HFFc6 (cell line): ENCODE measurements around the gene SLC37A4. TPM values are rescaled to one million over a fixed set of nuclear protein-coding genes. Genes with fewer than 3 reads are reported as not detected.
A peak's percentile ranks its signal among the peaks of the same experiment; 100 is the strongest.
"Not testable (repeated sequence)": the region's sequence is repeated elsewhere in the genome, so short reads cannot be mapped to it uniquely, and the experiment has no call there.

Experiments
- DNase-seq: peaks from one replicate; pipeline ENCODE4 v3.0.0-alpha.2; 2018
- H3K27ac Mint-ChIP-seq: 2 replicates; pipeline ENCODE4 v1.8.0; 2020; ENCODE audit warnings: mild to moderate bottlenecking, mixed read lengths
- H3K27me3 Mint-ChIP-seq: 2 replicates; pipeline ENCODE4 v1.8.0; 2021; ENCODE audit warnings: mild to moderate bottlenecking, moderate library complexity, mixed read lengths; ENCODE audit not compliant: insufficient read depth
- H3K36me3 Mint-ChIP-seq: 2 replicates; pipeline ENCODE4 v1.8.0; 2021; ENCODE audit warnings: low read depth, mixed read lengths
- H3K4me1 Mint-ChIP-seq: 2 replicates; pipeline ENCODE4 v1.8.0; 2020; ENCODE audit warnings: low read depth, mixed read lengths
- H3K4me3 Mint-ChIP-seq: 2 replicates; pipeline ENCODE4 v1.8.0; 2020; ENCODE audit warnings: mild to moderate bottlenecking, moderate library complexity, mixed read lengths
- H3K9me3 Mint-ChIP-seq: 2 replicates; pipeline ENCODE4 v1.8.0; 2020; ENCODE audit warnings: mild to moderate bottlenecking, mixed read lengths
- total RNA-seq, 6 experiments: library from RNA; stranded (reverse); fragmentation: NEBNext Ultra II Directional; extraction: Animal tissue kit (Norgen Biotek cat#: 25700); gene quantifications; 2 replicates in 1 of 6; 3 replicates in 5 of 6; pipeline ENCODE4 v1.2.3, GENCODE V29; 2021
- TF ChIP-seq, protein P1 (sequence below): fragments of 200-600 bp; sonication (generic); IDR thresholded peaks from 2 replicates; pipeline ENCODE4 v1.5.0; 2021; ENCODE audit warnings: antibody characterized with exemption, mild to moderate bottlenecking

SLC37A4 gene
- total RNA-seq, 6 experiments from 2014 or later, result 7.1 to 12.0 (median 10.3) TPM

DNA sequence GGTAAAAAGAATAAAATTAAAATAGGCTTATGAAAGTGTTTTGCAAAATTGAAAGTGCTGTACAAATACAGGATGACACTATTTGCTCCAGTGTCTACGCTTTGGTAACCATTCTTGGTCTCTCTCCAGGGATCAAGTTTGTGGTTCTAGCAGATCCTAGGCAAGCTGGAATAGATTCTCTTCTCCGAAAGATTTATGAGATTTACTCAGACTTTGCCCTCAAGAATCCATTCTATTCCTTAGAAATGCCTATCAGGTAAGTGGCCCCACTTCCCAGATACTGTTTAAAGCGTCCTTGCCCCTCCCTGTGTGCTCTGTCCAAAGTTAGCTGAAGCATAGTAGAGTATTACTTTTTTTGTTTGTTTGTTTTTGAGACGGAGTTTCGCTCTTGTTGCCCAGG, 9.0 kb downstream of the SLC37A4 start:
- H3K9me3 Mint-ChIP-seq, result no peaks in the 10 kb centered on the region
- no peak overlapping the region for H3K27ac Mint-ChIP-seq
- TF ChIP-seq, protein P1, sequence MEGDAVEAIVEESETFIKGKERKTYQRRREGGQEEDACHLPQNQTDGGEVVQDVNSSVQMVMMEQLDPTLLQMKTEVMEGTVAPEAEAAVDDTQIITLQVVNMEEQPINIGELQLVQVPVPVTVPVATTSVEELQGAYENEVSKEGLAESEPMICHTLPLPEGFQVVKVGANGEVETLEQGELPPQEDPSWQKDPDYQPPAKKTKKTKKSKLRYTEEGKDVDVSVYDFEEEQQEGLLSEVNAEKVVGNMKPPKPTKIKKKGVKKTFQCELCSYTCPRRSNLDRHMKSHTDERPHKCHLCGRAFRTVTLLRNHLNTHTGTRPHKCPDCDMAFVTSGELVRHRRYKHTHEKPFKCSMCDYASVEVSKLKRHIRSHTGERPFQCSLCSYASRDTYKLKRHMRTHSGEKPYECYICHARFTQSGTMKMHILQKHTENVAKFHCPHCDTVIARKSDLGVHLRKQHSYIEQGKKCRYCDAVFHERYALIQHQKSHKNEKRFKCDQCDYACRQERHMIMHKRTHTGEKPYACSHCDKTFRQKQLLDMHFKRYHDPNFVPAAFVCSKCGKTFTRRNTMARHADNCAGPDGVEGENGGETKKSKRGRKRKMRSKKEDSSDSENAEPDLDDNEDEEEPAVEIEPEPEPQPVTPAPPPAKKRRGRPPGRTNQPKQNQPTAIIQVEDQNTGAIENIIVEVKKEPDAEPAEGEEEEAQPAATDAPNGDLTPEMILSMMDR, result no peak
- no peak for DNase-seq
- peaks cover 36% of the 10 kb centered on the region for H3K4me1 Mint-ChIP-seq
- peaks cover 5% of the 10 kb centered on the region for H3K27me3 Mint-ChIP-seq
- no peak overlapping the region for H3K4me3 Mint-ChIP-seq
- peaks cover 48% of the 10 kb centered on the region for H3K36me3 Mint-ChIP-seq

DNA sequence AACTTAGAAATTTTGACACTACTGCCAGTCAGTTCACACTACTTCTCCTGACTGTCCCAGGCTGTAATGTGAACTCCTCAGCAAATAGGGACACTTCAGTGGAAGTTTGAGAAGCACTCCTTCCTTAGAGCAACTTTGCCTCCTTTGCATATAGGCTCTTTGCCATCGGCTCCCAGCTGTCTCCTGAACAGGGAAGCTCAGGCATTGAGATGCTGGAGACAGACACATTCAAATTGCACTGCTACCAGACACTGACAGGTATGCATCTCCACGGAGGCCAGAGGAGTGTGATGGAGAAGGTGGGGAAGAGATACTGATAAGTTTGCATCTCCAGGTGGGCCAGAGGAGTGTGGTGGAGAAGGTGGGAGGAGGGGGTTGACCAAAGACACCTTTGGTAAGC, 10.7 kb downstream of the SLC37A4 start:
- H3K27me3 Mint-ChIP-seq, result peaks cover 5% of the 10 kb centered on the region
- H3K4me1 Mint-ChIP-seq, result peaks cover 52% of the 10 kb centered on the region
- peaks cover 64% of the 10 kb centered on the region for H3K36me3 Mint-ChIP-seq
- H3K4me3 Mint-ChIP-seq, result peak overlapping the region; percentile 98
- TF ChIP-seq, protein P1, result no peak
- no peak for DNase-seq
- no peaks in the 10 kb centered on the region for H3K9me3 Mint-ChIP-seq
- peak overlapping the region; percentile 94 for H3K27ac Mint-ChIP-seq

DNA sequence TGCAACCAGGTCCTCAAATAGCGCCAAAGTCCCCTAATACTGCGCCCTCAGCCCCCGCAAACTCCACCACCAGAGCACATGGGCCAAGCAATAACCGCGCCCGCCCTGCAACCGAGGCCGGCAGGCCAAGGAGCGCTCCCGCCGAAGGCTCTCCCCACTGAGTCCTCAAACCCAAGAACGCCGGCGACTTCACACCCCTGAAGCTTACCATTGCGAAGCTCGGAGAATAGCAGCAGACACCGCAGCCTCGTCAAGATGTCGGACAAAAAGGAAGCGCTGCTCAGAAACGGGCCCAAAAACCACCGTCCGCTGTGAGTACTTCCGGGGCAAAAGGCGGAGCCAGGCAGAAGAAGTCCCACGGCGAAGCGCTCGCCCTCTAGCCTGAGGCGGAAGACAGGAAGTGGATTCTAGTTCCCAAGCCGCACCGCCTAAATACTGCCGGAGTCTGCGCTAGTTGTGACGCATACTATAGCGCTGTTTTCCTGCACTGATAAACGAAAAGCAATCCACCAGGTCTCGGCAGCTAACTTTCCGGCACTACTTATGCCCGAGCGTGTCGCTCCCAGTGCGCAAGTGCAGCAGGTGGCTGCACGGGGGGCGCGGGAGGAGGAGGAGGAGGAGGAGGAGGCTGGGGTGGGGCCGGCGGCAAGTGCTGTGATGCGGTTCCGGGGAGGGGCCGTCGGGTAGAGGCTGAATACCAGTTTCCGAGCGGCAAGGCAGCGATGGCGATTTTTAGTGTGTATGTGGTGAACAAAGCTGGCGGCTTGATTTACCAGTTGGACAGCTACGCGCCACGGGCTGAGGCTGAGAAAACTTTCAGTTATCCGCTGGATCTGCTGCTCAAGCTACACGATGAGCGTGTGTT, 12.4 kb downstream of the SLC37A4 start, which contains the start of the genes RPS25 and TRAPPC4:
Gene RPS25 (minus strand): TSS at position 270 of the 865 bp plus-strand sequence. CDS start 59 bp downstream, at position 211.
Gene TRAPPC4 (plus strand): TSS at position 693 of the 865 bp plus-strand sequence. CDS start 30 bp downstream, at position 723.
- Mint-ChIP-seq H3K27me3 (peaks cover 3% of the 10 kb centered on the region), H3K4me3 (peak within 1 kb of the TSS; percentile 98), H3K36me3 (peaks cover 59% of the 10 kb centered on the region)

DNA sequence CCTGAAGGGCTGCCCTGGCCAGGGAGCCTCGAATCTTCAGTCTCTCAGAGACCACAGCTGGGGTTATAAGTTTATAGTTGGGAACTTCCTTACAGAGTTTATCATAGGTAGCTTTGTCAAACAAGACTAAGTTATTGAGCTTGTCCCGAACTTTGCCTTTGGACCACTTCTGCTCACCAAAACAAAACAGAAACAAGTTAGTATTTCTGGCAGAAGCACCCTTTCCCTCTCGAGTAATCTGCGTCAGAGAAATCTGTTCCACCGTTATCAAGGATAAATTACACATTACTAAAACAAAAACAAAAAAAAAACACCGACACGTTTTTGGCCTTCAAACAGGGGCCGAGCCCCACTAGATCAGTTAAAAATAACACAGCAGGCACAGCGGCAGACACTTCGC, 13.3 kb downstream of the SLC37A4 start:
- Mint-ChIP-seq H3K4me3 (peak overlapping the region; percentile 98), H3K27ac (peak overlapping the region; percentile 94), H3K36me3 (peaks cover 60% of the 10 kb centered on the region), H3K4me1 (peaks cover 37% of the 10 kb centered on the region)
- not testable (repeated sequence) for H3K9me3 Mint-ChIP-seq, H3K27me3 Mint-ChIP-seq, DNase-seq

More for the DNA sequence above, 12.4 kb downstream of the SLC37A4 start, which contains the start of the genes RPS25 and TRAPPC4:
- H3K27ac Mint-ChIP-seq, result peak within 1 kb of the TSS; percentile 94
- no peaks in the 10 kb centered on the region for H3K9me3 Mint-ChIP-seq
- TF ChIP-seq, protein P1, result no peak
- DNase-seq, result peak; percentile 95
- peaks cover 40% of the 10 kb centered on the region for H3K4me1 Mint-ChIP-seq

DNA sequence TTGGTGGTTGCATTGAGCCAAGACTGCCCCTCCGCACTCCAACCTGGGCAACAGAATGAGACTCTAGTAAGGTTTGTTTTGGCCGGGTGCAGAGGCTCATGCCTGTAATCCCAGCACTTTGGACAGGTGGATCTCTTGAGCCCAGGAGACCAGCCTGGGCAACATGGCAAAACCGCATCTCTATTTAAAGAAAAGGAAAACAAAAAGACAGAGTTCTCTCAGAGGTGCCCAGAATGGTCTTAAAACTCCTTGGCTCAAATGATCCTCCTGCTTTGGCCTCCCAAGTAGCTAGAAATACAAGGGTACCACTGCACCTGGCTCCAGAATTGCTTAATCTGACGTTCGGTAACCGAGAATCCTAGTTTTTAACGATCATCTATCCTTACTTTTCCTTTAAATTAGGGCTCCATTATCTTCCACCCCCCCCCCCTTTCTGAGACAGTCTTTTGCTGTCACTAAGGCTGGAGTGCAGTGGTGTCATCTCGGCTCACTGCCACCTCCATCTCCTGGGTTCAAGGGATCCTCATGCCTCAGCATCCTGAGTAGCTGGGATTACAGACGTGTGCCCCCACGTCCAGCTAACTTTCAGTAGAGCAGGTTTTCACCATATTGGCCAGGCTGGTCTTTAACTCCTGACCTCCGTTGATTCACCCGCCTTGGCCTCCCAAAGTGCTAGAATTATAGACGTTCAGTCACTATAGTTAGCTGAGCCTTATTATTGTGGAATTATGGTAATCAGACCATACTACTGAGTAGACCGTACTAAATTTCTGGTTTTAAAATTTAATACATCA, 14.3 kb downstream of the SLC37A4 start:
- peak overlapping the region; percentile 94 for H3K27ac Mint-ChIP-seq
- TF ChIP-seq, protein P1, result no peak

More for the DNA sequence above, 14.3 kb downstream of the SLC37A4 start:
- H3K4me3 Mint-ChIP-seq, result peak overlapping the region; percentile 98
- peaks cover 3% of the 10 kb centered on the region for H3K27me3 Mint-ChIP-seq
- peaks cover 34% of the 10 kb centered on the region for H3K4me1 Mint-ChIP-seq
- peaks cover 59% of the 10 kb centered on the region for H3K36me3 Mint-ChIP-seq
- no peak for DNase-seq
- H3K9me3 Mint-ChIP-seq, result no peaks in the 10 kb centered on the region
